Activated naive CD8-positive, alpha-beta T cell treated with anti-CD3 and anti-CD28 coated beads for 36 hours (primary cell): Measurements from ENCODE around the gene KCNK4. TPM values are rescaled to one million over a fixed set of nuclear protein-coding genes. Genes with fewer than 3 reads are reported as not detected.
A peak's percentile ranks its signal among the peaks of the same experiment; 100 is the strongest.

Source experiments
- DNase-seq: peaks from one replicate; pipeline ENCODE4 v3.0.0; 2021
- H3K27ac Mint-ChIP-seq: one replicate; pipeline ENCODE4 v1.8.0; 2022; ENCODE audit warnings: mild to moderate bottlenecking, moderate library complexity, mixed read lengths
- H3K27me3 Mint-ChIP-seq: one replicate; pipeline ENCODE4 v1.8.0; 2022; ENCODE audit warnings: mild to moderate bottlenecking, mixed read lengths
- H3K36me3 Mint-ChIP-seq: one replicate; pipeline ENCODE4 v1.8.0; 2021; ENCODE audit warnings: mild to moderate bottlenecking, mixed read lengths
- H3K4me1 Mint-ChIP-seq: one replicate; pipeline ENCODE4 v1.8.0; 2021; ENCODE audit warnings: mixed read lengths
- H3K4me3 Mint-ChIP-seq: one replicate; pipeline ENCODE4 v1.8.0; 2022; ENCODE audit warnings: mild to moderate bottlenecking, moderate library complexity, mixed read lengths
- H3K9me3 Mint-ChIP-seq: one replicate; pipeline ENCODE4 v1.8.0; 2022; ENCODE audit warnings: mixed read lengths
- total RNA-seq, 2 experiments: library from RNA; stranded (reverse); gene quantifications; one replicate each; pipeline ENCODE4 v1.2.3, GENCODE V29; 2021

Gene KCNK4
- total RNA-seq, 2 experiments from 2014 or later, result not detected

DNA sequence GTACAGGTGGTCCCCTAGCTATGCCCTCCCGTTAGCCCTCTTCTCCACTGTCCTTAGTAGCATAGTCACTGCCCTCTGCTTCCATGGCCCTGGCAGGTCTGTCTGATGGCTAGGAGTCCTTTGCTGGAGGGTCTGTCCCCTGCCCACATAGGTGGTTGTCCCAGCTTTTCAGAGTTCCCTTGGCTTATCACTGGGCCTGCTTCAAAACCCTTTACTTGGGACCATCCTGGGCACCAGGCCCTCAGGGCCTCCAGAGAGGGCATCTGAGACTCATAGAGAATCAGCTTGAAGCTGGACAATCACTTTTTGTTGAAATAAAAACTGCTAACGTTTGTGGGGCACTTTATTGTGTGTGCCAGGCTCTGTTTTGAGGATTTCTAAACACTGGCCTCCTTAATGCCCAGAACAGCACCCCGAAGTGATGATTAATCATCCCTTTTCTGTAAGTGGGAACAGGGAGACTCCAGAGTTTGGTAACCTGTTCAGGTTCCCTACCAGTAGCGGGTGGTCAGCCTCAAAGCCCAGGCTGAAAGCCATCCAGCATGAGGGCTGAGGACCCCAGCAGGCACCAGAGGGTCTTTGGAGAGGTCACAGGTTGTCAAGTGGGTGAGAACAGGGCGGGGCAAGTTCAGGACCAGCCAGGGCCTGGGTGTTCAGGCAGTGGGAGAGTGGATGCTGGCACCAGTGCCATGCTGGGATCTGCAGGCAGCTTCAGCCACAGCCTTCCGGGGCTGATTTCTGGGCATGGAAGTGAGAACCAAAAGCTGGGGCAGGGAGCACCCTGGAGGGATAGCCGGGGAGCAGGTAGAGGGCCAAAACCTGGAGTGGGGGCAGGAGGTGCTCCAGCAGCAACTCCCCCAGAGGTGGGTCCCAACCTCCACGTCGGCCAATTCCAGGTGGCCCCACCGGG lies 495 bp upstream of the KCNK4 start:
- peaks cover 15% of the 10 kb centered on the region for H3K4me1 Mint-ChIP-seq
- no peak for DNase-seq
- peaks cover 5% of the 10 kb centered on the region for H3K36me3 Mint-ChIP-seq
- H3K27ac Mint-ChIP-seq, result no peak overlapping the region
- H3K4me3 Mint-ChIP-seq, result peak overlapping the region; percentile 23
- H3K9me3 Mint-ChIP-seq, result no peaks in the 10 kb centered on the region
- peaks cover 43% of the 10 kb centered on the region for H3K27me3 Mint-ChIP-seq

- Mint-ChIP-seq H3K4me1 (peaks cover 8% of the 10 kb centered on the region), H3K36me3 (peaks cover 5% of the 10 kb centered on the region), H3K9me3 (no peaks in the 10 kb centered on the region), H3K4me3 (no peak overlapping the region), H3K27ac (no peak overlapping the region), H3K27me3 (peaks cover 56% of the 10 kb centered on the region)
- DNase-seq, result no peak
Measured at GRCh38 chr11:64291752-64292459, 804 bp downstream of the KCNK4 start.

GRCh38 chr11:64292460-64293254 lies 1.6 kb downstream of the KCNK4 start:
- Mint-ChIP-seq H3K36me3 (peaks cover 5% of the 10 kb centered on the region), H3K4me1 (peaks cover 10% of the 10 kb centered on the region), H3K9me3 (no peaks in the 10 kb centered on the region), H3K27ac (no peak overlapping the region), H3K27me3 (peaks cover 64% of the 10 kb centered on the region), H3K4me3 (peak overlapping the region; percentile 44)
- no peak for DNase-seq

- no peaks in the 10 kb centered on the region for H3K36me3 Mint-ChIP-seq
- no peak overlapping the region for H3K4me3 Mint-ChIP-seq
- H3K4me1 Mint-ChIP-seq, result peaks cover 14% of the 10 kb centered on the region
- no peak for DNase-seq
- no peaks in the 10 kb centered on the region for H3K9me3 Mint-ChIP-seq
- H3K27me3 Mint-ChIP-seq, result peaks cover 85% of the 10 kb centered on the region
- H3K27ac Mint-ChIP-seq, result no peak overlapping the region
Measured at GRCh38 chr11:64294774-64295173, 3.7 kb downstream of the KCNK4 start.

GRCh38 chr11:64295760-64296159 lies 4.7 kb downstream of the KCNK4 start:
- Mint-ChIP-seq H3K4me3 (no peak overlapping the region), H3K9me3 (no peaks in the 10 kb centered on the region), H3K27ac (no peak overlapping the region), H3K4me1 (peaks cover 19% of the 10 kb centered on the region), H3K36me3 (no peaks in the 10 kb centered on the region), H3K27me3 (peaks cover 89% of the 10 kb centered on the region)
- DNase-seq, result no peak

DNA sequence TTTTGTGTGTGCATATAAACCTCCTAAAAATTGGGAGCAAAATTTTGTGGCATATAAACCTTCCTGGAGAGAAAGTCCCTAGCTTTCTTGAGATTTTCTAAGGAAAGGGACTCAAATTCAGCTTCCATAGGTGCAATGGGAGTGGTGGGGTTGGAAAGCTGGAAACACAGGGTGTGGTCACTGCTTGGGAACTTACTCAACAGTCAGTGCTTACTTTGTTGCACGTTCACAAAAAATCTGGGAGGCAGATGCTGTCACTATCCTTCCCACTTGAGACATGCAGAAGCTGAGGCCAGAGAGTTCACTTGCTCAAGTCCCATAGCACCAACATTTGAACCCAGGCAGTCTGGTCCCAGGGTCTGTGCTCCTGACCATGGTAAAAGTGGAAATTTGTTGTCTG lies 5.1 kb downstream of the KCNK4 start:
- Mint-ChIP-seq H3K4me1 (peaks cover 22% of the 10 kb centered on the region), H3K36me3 (no peaks in the 10 kb centered on the region), H3K27me3 (peaks cover 89% of the 10 kb centered on the region), H3K9me3 (no peaks in the 10 kb centered on the region), H3K4me3 (no peak overlapping the region), H3K27ac (no peak overlapping the region)
- DNase-seq, result no peak

DNA sequence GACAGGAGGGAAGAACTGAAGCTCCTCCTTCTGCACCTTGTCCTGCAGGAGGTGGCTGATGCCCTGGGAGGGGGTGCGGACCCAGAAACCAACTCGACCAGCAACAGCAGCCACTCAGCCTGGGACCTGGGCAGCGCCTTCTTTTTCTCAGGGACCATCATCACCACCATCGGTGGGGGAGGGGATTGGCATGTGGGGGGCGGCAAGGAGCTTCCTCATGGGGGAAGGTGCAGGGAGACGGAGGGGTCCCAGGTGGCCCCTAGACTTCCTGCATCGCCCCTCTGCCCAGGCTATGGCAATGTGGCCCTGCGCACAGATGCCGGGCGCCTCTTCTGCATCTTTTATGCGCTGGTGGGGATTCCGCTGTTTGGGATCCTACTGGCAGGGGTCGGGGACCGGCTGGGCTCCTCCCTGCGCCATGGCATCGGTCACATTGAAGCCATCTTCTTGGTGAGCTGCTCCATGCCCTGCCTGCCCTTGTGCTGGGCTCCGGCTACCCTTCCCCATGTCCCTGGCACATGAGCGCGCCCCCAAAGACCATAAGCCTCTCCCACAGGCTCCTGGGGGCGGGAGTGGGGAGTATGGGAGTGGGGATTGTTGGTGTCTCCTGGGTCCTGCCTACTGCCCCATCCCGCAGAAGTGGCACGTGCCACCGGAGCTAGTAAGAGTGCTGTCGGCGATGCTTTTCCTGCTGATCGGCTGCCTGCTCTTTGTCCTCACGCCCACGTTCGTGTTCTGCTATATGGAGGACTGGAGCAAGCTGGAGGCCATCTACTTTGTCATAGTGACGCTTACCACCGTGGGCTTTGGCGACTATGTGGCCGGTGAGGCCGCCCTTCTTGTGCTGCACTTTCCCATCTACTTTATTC lies 6.0 kb downstream of the KCNK4 start:
- H3K27me3 Mint-ChIP-seq, result peaks cover 97% of the 10 kb centered on the region
- H3K4me1 Mint-ChIP-seq, result peaks cover 22% of the 10 kb centered on the region
- H3K36me3 Mint-ChIP-seq, result no peaks in the 10 kb centered on the region
- no peaks in the 10 kb centered on the region for H3K9me3 Mint-ChIP-seq
- H3K27ac Mint-ChIP-seq, result no peak overlapping the region
- no peak overlapping the region for H3K4me3 Mint-ChIP-seq
- DNase-seq, result no peak

- H3K4me1 Mint-ChIP-seq, result peaks cover 18% of the 10 kb centered on the region
- no peak overlapping the region for H3K4me3 Mint-ChIP-seq
- H3K9me3 Mint-ChIP-seq, result no peaks in the 10 kb centered on the region
- peaks cover 97% of the 10 kb centered on the region for H3K27me3 Mint-ChIP-seq
- DNase-seq, result no peak
- no peaks in the 10 kb centered on the region for H3K36me3 Mint-ChIP-seq
- H3K27ac Mint-ChIP-seq, result no peak overlapping the region
Measured at GRCh38 chr11:64297699-64298358, 6.7 kb downstream of the KCNK4 start.

DNA sequence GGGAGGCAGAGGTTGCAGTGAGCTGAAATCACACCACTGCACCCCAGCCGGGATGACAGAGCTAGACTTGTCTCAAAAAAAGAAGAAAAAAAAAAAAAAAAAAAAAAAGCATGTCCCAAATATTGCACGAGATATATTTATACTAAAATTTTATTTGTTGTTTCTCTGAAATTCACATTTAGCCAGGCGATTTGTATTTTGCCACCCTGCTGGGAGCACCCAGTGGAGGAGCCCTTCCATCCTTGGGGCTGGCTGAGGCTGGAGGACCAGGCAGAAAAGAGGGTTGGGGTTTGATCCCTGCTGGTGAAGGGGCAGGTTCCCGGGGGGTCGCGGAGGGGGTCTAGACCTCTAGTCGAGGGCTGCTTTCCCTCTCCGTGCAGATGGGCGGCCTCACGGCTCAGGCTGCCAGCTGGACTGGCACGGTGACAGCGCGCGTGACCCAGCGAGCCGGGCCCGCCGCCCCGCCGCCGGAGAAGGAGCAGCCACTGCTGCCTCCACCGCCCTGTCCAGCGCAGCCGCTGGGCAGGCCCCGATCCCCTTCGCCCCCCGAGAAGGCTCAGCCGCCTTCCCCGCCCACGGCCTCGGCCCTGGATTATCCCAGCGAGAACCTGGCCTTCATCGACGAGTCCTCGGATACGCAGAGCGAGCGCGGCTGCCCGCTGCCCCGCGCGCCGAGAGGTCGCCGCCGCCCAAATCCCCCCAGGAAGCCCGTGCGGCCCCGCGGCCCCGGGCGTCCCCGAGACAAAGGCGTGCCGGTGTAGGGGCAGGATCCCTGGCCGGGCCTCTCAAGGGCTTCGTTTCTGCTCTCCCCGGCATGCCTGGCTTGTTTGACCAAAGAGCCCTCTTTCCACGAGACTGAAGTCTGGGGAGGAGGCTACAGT lies 8.1 kb downstream of the KCNK4 start:
- no peak overlapping the region for H3K27ac Mint-ChIP-seq
- no peak for DNase-seq
- peak overlapping the region; percentile 45 for H3K4me3 Mint-ChIP-seq
- no peaks in the 10 kb centered on the region for H3K9me3 Mint-ChIP-seq
- peaks cover 88% of the 10 kb centered on the region for H3K27me3 Mint-ChIP-seq
- no peaks in the 10 kb centered on the region for H3K36me3 Mint-ChIP-seq
- peaks cover 23% of the 10 kb centered on the region for H3K4me1 Mint-ChIP-seq

- peaks cover 28% of the 10 kb centered on the region for H3K4me1 Mint-ChIP-seq
- H3K4me3 Mint-ChIP-seq, result peak within 1 kb of the TSS; percentile 61
- H3K27ac Mint-ChIP-seq, result no peak within 1 kb of the TSS
- H3K9me3 Mint-ChIP-seq, result no peaks in the 10 kb centered on the region
- H3K27me3 Mint-ChIP-seq, result peaks cover 80% of the 10 kb centered on the region
- no peak for DNase-seq
- no peaks in the 10 kb centered on the region for H3K36me3 Mint-ChIP-seq
Measured at GRCh38 chr11:64299847-64300648, 8.9 kb downstream of the KCNK4 start, which contains the start of gene CATSPERZ. CATSPERZ (plus strand) TSS chr11:64300358; CDS start chr11:64300411, 53 bp downstream.

DNA sequence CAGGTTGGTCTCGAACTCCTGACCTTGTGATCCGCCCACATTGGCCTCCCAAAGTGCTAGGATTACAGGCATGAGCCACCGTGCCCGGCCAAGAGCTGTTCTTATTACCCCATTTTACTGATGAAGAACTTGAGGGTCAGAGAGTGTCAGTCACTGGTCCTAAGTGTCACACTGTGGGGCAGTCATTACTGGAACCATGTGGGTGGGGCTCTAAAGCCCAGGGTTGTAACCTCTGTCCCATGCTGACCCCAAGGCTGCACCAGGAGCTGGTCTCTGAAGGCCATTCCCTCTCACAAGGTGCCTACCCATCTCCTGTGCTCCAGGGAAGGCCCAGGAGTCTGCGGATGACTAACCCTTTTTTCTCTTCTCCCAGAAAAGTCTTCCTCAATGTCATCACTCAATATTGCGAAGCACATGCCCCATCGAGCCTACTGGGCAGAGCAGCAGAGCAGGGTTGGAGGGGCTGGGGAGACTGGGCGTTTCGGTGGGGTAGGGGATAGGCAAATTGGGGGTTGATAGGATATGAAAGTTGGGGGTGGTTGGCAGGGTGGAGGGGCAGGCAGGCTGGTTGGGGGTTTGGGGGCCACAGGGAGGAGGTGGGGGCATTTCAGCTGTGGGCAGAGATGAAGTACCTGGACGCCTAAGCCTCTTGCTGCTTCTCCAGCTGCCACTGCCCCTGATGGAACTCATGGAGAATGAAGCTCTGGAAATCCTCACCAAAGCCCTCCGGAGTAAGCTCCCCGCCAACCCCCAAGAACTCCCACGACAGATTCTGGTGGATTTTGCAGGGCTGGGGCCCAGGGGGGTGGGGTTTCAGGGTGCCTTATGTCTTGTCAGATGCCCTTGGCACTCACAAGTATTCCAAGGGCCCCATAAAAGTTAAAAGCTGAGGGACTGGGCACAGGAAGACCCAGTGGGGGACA lies 12.3 kb downstream of the KCNK4 start:
- Mint-ChIP-seq H3K9me3 (no peaks in the 10 kb centered on the region), H3K4me3 (peak overlapping the region; percentile 86), H3K36me3 (peaks cover 14% of the 10 kb centered on the region), H3K27me3 (peaks cover 46% of the 10 kb centered on the region), H3K4me1 (peaks cover 31% of the 10 kb centered on the region), H3K27ac (no peak overlapping the region)
- no peak for DNase-seq

DNA sequence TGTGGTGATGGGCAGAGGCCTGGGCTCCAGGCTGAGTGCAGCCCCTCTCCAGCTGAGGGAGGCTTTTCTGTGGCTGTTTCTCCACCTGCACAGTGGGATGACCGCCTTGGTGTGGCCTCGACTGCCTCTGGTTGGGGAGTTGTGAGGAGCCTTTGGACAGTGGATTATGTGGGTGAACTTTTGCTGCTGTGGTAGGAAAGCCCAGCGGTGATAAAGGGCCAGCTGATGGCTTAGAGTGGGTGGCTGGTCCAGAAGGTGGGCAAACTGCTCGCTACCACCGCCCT lies 12.9 kb downstream of the KCNK4 start:
- no peaks in the 10 kb centered on the region for H3K9me3 Mint-ChIP-seq
- peaks cover 40% of the 10 kb centered on the region for H3K27me3 Mint-ChIP-seq
- H3K27ac Mint-ChIP-seq, result peak overlapping the region; percentile 98
- DNase-seq, result no peak
- H3K4me1 Mint-ChIP-seq, result peaks cover 31% of the 10 kb centered on the region
- H3K36me3 Mint-ChIP-seq, result peaks cover 14% of the 10 kb centered on the region
- H3K4me3 Mint-ChIP-seq, result peak overlapping the region; percentile 86
